OCI-LY7 (cell line): ENCODE data around the gene MCHR1.

Source experiments
- CTCF ChIP-seq: fragments of 200-600 bp; sonication (generic); conservative IDR thresholded peaks from 2 replicates; pipeline ENCODE4 v1.5.1; 2014; ENCODE audit warnings: mild to moderate bottlenecking, antibody characterized with exemption, low read length, moderate library complexity, mixed read lengths
- EZH2phosphoT487 ChIP-seq: fragments of 200-600 bp; sonication (generic); IDR thresholded peaks from 2 replicates; pipeline ENCODE4 v1.6.1; 2018; ENCODE audit warnings: low read depth, borderline replicate concordance, mild to moderate bottlenecking, mixed run types, antibody characterized with exemption, low read length, moderate library complexity, mixed read lengths

- TF ChIP-seq EZH2phosphoT487 (no peak), CTCF (no peak)
Observed at GRCh38 chr22:40679964-40680818, 907 bp downstream of the MCHR1 start.
